Globus pallidus (tissue), 1 donor: ENCODE measurements around the gene GRIK4.

ENCODE experiments used
- DNase-seq: peaks from one replicate; pipeline ENCODE4 v3.0.0-alpha.2; 2015; ENCODE audit warnings: low spot score

The GRIK4 gene

DNA sequence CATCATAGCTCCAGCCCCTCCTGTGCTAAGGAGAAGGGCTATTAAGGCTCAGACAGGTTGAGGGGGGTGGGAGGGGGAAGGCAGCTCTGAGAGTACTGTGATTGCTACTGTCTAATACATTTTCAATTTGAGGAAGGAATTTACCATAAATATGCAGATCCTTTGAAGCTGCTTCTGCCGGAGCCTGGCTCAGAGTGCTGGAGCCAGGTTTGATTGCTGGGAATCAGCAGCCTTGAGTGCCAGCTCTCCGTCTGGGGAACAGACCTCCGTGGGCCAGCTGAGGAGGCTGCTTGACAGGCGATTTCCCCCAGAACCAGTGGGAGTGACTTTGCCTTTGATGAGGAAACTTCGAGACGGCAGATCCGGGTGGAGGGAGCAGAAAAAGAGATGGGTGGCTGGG is 370.6 kb downstream of the GRIK4 start:
- no peak for DNase-seq

DNA sequence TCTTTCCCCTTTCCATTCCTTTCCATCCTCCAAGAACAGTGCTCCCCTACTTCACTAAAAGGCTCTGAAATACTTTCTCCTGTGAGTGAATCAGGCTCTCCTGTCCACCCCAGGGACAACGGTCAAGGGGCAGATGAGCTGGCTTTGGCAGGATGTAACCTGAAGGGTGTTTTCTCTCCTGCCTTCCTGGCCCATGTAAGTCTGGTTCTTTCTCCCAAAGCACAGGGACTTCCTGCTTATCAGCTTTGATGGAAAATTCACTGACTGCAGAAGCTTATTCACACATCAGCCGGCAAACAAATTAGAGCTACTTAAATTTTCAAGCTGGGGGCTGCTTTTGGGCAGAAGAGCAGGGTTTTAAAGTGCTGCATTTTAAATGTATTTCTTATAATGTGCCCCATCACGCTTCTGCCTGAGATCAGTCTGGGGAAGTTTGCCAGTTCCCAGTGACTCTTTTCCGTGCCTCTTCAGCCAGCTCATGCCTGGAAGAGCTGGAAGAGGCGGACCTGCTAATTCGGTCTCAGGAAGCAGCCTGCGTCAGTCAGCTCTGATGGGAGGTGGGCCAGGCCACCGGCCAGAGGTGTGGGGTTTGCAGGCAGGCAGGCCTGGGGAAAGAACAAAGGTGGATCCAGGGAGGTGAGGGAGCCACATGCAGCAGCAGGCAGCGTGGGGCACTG is 372.0 kb downstream of the GRIK4 start:
- peak; percentile 4 for DNase-seq

DNA sequence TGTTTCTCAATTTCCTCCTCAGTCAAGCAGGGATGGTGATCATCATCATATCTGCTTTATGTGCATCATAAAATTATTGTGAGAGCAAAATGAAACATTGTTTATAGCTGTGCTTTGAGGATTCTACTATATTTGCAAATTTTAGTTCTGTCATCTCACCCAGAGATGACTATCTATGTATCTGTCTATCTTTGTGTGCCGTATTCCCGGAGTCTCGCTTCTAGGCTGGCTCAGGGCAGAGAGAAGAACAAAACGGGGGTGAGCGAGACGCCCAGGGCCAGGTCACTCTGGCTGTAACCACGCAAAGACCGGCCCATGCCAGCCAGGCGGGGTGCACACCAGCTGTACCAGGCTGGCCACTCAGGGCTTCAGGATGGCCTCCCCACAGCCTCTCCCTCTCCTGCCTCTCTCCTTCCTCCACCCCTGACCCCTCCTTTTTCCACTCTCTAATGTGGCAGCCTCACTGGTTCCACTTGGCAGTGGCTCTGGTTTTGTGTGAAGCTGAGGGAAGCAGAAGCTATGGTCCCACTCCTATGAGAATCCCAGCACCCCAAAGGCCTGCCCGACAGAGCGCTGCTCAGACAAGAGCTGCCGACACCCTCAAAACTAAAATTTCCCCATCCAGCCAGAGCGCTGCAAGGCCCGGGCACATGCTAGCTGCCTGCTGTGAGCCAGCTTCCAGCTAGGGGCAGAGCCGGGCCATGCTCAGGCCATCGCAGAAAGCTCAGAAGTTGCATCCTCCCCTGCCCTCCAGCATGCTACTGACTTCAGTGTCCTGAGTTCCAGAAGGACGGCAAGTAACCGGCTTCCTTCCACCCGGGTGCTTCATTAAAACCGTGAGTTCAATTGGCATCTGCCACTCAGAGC is 372.8 kb downstream of the GRIK4 start:
- DNase-seq = no peak

DNA sequence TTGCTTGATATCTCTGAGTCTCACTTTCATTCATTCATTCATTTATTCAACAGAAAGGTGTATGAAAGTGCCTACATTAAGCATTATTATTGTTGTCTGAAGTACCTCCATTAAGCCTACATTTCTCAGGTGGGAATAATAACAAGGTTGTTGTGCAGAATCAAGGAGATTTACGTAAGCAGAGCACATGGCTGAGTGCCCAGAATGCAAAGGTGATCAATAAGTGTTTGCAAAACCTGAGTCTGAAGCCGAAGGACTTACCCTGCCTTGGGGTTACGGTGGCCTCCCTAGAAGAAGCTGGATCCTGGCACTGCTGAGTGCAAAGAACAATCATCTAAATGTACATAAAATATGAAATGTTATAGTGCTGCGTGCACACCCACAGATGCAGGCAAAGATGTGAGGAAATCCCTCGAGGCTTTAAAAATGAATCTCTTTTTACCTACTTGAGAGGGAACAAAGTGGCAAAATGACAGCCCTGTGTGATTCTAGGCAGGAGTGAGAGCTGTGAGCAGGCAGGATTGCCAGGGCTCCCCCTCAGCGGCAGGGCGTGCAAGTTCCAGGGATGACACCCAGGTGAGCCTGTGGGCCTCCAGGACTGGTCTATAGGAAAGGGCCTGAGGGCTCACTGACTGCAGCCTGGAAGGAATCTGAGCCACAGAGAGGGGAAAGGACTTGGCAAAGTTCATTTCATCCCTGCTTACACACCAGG is 379.2 kb downstream of the GRIK4 start:
- no peak for DNase-seq

DNA sequence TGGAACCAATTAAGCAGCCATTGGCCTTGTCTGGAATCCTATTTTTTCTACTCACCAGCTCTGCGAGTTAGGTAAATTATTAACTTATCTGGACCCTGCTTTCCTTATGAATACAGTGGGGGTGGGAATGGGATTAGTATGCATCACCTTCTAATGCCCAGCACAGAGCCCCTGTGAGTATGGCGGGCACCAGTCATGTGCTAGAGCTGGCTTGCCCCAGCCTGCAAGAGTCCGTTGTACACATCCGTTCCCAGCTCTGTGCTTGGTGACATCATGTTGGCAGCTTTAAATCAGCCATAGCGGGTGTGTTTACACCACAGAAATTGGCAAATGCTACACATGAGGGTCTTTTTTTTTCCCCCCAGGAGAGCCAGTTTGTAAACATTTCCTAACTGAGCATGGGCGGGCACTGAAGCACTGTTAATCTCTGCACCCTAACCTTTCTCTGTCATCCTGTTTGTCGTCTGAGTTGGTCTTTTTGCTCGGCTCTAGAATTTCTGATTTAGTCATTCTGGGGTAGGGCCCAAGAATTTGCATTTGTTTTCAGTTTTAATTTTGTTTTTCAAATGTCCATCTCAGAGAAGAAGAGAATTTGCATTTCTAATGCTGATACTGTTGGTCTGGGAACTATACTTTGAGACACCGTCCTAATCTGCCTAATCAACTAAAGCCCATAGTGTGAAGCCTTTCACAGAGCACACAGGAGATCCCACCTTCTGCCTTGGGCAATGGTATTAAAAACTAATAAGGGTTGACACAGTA is 382.1 kb downstream of the GRIK4 start:
- DNase-seq = no peak

DNA sequence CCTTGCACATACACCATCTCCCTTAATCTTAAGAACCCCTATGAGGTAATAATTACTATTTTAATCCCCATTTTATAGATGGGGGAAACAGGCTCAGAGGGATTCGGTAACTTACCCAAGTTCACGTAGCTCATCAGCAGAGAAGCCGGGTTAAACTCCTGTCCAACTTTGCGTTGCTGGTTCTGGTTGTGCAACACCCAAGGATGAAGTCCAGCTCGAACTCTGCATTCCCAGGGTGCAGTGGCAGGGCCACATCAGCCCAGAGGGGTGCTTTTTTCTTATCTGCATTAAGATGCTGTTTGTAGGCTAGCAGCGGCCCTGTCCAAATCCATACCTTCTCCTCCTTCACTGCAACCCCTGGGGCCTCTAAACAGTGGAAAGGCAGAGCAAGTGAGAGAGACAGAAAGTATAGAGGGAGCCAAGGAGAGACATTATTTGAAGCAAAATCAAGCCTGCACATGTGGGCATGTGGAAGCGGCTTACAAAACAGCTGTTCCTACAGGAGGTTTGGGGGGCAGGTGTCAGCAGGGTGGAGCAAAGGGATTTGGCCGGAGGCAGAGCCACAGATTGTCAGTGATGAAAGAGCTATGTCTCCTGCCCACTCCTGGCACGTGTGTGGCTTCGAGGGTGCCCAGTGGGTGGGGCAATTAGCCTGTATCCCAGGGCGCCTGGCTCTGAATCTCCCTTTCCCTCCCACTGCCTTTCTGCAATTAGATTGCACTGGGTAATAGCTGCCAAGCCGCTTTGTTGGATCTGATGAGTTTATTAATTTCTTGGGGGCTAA is 382.8 kb downstream of the GRIK4 start:
- no peak for DNase-seq

DNA sequence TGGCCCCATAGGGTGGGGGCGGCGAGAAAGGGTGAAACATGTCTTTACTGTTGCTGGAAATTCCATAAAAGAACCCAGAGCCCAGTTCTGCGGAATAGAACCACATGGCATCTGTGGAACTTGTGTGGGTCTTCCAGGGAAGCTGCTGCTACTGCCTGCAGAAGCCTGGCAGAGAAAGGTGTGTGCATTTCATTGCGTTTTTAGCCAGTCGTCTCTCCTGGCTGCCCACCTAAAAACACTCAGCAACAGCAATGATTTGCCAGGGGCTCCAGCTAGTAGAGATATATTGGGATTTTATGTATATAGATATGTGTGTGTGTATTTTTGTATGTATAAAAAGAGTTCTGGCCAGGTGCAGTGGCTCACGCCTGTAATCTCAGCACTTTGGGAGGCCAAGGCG is 385.1 kb downstream of the GRIK4 start:
- DNase-seq = no peak

DNA sequence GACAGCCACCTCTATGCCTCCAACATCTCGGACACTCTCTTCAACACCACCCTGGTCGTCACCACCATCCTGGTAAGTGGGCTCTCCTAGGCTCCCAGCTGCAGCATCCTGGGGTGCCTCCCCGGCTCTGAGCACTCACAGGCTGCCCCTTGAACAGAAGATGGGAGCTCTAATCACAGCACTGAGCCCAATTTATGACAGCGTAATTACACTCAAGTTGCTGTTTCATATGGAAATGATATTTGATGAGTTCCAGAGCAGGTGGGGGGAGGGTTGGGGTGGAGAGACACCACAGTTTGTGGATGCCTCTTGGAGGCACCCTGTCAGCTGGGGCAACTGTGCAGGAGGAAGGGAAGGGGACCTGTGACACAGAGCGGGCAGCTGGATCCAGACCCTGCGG is 387.0 kb downstream of the GRIK4 start:
- DNase-seq = no peak

DNA sequence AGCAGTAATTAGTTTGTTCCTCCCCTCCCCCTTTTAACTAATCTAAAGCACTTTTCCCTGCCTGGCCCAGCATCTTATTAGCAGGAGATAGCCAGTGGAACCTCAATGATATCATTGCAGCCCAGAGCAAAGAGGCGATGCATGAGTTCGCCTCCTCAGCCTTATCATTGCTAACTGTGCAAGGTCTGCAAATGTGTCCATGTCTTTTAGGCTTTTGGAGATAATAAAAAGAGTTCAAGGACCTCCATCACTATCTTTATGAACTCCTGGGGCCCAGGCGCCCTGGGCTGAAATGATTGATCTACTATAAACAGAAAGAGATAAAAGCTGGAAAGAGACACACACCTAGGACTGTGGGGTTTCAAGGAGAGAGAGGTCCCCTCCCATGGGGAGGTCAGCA is 388.2 kb downstream of the GRIK4 start:
- no peak for DNase-seq

DNA sequence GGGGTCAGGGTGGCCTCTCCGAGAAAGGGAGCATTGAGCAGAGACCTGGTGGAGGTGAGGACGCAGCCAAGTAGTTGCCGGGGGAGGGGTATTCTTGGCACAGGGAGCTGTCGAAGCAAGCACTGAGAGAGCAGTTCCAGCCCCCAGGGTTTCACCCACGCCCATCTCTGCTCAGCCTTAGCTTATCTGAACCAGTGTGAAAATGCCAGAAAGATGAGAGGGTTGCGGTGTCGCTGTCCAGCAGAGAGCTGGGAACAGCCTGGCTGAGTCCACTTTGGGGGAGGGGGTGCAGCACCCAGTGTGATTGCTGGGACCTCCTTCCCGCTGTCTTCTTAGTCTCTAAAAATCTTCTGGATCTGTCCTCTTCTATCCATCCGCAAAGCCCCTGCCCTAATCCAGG is 389.1 kb downstream of the GRIK4 start:
- no peak for DNase-seq

DNA sequence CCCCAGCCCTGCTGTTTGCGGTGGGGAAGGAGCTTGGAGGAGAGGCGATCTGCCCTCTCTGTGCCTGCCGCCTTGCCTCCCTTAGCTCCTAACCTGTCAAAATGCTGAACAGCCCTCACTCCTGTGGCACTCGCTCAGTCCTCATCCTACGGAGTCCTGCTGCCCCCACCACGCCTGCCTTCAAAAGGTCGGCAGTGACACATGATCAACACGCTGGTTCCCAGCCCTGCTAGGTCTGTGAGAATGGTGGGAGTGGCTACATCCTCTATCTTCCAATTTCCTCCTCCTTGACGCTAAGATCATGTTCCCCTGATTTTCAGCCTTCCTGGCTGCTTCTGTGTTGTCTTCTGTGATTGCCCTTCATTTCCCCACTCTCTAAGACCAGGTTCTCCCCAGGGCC is 392.1 kb downstream of the GRIK4 start:
- no peak for DNase-seq

DNA sequence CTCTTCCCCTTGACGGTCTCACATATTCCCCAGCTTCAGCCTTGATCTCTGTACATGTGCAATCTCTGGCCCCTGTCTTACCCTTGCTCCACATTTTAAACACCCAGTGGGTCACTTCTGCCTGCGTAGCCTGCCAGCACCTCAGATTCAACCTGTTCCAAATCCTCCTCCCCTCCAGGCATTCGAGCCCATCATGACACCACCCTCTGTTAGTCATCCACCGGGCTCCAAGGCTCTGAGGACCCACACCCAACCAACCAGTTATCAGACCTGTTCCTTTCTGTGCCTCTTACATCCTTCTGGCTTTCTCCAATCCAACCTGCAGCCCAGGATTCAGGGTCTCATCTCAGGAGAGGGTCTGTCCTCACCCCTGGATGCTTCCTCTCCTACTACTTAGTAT is 392.6 kb downstream of the GRIK4 start:
- no peak for DNase-seq

DNA sequence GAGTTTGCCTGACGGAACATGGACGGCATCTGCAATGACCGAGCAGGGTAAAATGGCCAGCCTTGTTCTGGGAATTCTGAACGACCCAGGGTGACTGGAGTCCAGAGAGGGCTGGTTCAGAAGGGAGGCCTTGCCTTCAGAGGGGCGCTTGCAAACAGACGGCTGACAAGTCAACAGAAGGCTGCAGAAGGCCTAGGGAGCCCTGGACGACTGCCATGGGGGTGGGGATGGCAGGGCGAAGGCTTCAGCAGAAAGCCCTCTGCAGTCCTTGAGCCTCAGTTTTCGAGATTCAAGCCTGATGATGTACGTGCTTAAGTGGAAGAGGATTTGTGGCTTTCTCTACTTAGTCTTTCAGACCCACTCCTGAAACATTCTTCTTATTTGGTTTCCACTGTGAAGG is 395.2 kb downstream of the GRIK4 start:
- DNase-seq = no peak

DNA sequence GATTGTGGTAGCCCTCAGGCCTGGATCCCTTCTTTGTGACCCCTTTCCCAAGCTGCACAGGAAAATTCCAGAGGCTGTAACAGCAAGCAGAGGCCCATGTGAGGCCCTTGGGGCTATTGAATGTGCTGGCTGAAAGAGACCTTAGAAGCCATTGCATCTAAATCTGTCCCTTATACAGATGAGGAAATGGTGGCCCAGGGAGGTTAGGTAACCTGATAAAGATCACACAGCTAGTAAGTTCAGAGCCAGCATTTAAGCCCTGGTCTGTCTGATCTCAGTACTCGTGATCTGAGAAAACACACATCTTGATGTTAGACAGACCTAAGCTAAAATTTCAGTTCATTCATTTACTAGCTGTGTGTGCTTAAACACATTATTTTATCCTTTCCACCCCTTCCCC is 396.4 kb downstream of the GRIK4 start:
- DNase-seq = no peak

DNA sequence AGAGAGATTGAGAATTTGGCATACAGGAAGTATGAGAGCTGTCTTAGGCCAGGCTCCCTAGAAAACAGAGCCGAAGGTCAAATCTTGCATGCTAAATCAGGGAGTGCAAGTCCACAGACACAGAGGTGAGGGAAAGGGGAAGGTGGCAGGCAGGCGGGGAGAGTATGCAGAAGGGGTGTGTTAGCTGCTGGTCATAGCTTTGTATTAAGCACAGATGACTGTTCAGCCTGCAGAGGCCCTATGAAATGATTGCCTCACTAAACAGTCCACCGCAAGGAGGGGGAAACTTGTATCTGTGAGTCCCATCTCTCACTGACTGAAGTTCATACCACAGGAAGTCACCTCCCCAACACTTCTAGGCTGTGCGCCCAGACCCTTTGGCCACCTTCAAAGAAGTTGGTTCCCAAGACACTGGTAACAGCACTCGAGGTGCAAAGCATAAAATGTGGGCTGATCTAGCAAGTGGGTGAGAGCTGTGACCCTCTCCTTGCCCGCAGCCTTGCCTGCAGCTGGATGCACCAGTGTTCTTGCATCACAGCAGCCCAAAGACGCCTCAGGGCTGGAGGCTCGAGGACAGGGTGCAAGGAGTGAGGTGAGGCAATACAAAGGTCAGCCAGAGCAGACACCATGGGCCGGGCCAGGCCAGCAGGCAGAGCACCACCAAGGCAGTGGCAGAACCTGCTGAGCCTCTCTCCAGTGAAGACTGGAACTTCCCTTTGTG is 397.1 kb downstream of the GRIK4 start:
- DNase-seq = no peak

DNA sequence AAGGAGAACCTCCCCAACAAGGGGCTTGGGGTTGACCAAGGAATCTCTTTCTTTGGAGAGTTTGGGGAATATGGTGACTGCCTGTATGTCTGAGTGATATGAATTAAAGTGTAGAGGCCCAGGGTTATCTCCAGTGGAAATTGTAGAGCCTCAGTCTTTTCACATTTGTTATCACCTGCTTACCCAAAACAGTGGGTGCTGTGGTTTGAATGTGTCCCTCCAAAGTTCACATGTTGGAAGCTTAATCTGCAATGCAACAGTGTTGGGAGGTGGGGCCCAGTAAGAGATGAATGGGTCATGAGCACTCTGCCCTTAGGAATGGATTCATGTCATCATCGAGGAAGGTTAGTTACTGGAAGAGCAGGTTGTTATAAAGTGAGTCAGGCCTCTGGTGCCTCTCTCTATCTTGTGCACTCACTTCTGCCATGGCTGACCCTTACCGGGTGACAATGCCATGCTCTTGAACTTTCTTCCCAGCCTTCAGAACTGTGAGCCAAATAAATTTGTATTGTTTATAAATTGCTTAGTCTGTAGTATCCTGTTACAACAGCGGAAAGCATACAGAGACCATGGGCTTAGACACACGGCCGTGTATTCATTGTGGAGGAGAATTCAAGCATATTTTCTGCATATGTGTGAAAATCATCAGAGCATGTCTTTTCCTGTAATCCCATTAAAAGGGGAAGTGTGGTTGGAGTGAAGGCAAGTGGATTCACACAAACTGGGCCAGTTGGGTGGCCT is 398.3 kb downstream of the GRIK4 start:
- no peak for DNase-seq

DNA sequence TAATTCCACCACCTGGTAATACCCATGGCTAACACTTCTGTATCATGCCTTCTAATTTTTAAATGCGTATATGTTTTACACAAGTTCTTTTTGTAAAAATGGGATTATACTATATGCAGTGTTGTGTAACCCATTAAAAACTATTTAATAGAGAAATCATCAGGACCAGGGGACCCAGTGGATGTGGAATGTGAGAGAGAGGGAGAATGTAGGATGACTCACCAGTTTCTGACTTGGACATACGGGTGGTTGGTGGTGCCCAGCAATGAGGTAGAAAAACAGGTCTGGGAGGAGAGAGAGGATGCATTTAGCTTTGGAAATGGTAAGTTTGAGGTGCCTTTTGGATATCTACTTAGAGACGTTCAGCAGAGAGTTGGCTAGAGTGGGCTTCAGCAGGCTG is 400.4 kb downstream of the GRIK4 start:
- DNase-seq = no peak

DNA sequence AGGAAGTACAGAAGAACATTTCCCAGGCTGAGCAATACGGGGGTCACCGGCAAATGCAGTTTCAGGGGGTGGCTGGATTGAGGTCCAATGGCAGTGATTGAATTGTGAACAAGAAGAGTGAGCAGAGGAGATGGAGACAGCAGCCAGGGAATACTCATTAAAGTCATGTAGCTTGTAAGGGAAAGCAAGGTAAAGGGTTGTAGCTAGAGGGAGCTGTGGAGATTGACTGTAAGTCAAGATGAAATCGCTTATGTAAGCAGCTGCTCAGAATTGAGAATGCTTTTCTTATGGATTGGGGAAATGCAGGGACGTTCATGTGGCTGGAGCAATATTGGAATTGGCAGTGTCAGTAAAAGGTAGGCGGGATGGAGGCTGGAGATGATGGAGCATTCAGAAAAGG is 401.0 kb downstream of the GRIK4 start:
- DNase-seq = peak; percentile 42

DNA sequence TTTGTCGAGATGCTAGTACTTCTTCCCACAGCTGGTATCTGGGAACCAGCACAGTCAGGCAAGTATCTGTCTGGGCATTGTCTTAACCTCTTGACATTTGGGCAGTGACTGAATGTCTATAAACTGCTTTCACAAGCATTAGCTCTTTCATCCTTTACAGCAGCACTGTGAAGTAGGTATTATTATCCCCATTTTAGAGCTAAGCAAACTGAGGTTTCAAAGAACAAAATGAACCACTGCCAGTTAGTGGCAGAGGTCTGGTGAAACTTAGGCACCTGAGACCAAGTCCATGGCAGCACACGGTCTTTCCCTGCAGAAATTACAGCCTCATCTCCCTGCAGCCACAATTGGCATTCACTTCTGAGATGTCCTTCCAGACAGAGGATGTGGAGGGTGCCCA is 401.4 kb downstream of the GRIK4 start:
- DNase-seq = no peak

DNA sequence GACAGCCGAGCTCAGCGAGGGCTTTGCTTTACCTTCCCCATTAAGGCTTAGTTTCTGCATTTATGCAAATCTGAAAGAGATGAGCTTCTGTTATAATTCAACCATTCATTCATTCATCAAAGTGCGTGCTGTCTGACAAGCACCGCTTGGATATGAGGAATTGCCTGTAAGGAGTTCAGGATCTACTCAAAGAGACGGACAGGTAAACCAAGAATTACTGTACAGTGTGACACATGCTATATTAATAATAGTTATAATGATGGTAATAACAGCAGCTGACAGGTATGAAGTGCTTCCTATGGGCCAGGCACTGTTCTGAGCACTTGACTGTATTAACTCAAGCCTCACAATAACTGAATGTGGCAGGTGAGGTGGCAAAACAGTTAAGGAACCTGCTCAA is 402.5 kb downstream of the GRIK4 start:
- no peak for DNase-seq
